ENCODE measurements around the gene ELMOD3.
"Not testable (repeated sequence)": the region's sequence is repeated elsewhere in the genome, so short reads cannot be mapped to it uniquely, and the experiment has no call there.

DNA sequence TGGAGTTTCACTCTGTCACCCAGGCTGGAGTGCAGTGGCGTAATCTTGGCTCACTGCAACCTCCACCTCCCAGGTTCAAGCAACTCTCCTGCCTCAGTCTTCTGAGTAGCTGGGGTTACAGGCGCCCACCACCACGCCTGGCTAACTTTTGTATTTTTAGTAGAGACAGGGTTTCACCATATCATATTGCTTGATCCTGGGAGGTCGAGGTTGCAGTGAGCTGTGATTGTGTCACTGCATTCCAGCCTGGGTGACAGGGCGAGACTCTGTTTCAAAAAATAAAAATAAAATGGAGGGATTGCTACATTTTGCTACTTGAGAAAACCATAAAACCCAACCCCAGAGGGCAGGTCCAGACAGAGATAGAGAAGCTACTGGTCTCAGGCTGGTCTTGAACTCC lies 28.6 kb downstream of the ELMOD3 start:
- TF ChIP-seq, protein P1, sequence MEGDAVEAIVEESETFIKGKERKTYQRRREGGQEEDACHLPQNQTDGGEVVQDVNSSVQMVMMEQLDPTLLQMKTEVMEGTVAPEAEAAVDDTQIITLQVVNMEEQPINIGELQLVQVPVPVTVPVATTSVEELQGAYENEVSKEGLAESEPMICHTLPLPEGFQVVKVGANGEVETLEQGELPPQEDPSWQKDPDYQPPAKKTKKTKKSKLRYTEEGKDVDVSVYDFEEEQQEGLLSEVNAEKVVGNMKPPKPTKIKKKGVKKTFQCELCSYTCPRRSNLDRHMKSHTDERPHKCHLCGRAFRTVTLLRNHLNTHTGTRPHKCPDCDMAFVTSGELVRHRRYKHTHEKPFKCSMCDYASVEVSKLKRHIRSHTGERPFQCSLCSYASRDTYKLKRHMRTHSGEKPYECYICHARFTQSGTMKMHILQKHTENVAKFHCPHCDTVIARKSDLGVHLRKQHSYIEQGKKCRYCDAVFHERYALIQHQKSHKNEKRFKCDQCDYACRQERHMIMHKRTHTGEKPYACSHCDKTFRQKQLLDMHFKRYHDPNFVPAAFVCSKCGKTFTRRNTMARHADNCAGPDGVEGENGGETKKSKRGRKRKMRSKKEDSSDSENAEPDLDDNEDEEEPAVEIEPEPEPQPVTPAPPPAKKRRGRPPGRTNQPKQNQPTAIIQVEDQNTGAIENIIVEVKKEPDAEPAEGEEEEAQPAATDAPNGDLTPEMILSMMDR (conservative IDR thresholded peaks at IDR 0.05): not testable (repeated sequence)
- TF ChIP-seq ZFX (IDR thresholded peaks at IDR 0.05): not testable (repeated sequence)
